GM23338 (cell line): ENCODE results near the gene CD83.

Experiments used
- CREB1 ChIP-seq: fragments of 250-450 bp; sonication (Bioruptor Pico); IDR thresholded peaks from 2 replicates; pipeline ENCODE4 v1.5.0; 2020; ENCODE audit warnings: low read depth, mild to moderate bottlenecking, moderate library complexity
- EZH2 ChIP-seq: fragments of 200-600 bp; sonication (generic); IDR thresholded peaks from one replicate; pipeline ENCODE4 v1.8.0; 2017; ENCODE audit warnings: antibody characterized with exemption, mild to moderate bottlenecking, low read depth; ENCODE audit not compliant: unreplicated experiment
- EZH2phosphoT487 ChIP-seq: fragments of 200-600 bp; sonication (generic); IDR thresholded peaks from one replicate; pipeline ENCODE4 v1.8.1; 2018; ENCODE audit warnings: antibody characterized with exemption; ENCODE audit not compliant: unreplicated experiment
- JUNB ChIP-seq: IDR thresholded peaks from one replicate; pipeline ENCODE4 v1.6.1; 2016; ENCODE audit warnings: antibody characterized with exemption; ENCODE audit not compliant: unreplicated experiment
- NANOG ChIP-seq: IDR thresholded peaks from 2 replicates; pipeline ENCODE4 v1.6.1; 2016; ENCODE audit warnings: antibody characterized with exemption, borderline replicate concordance
- POLR2AphosphoS5 ChIP-seq: IDR thresholded peaks from 2 replicates; pipeline ENCODE4 v1.6.1; 2016; ENCODE audit warnings: antibody characterized with exemption, low read depth
- STAT1 ChIP-seq: IDR thresholded peaks from one replicate; pipeline ENCODE4 v1.6.1; 2016; ENCODE audit warnings: antibody characterized with exemption; ENCODE audit not compliant: unreplicated experiment
- ZNF114 ChIP-seq: fragments of 250-450 bp; sonication (Bioruptor Pico); IDR thresholded peaks from 2 replicates; pipeline ENCODE4 v1.5.0; 2020; ENCODE audit warnings: mild to moderate bottlenecking, moderate library complexity
- ZNF331 ChIP-seq: fragments of 250-450 bp; sonication (Bioruptor Pico); IDR thresholded peaks from 2 replicates; pipeline ENCODE4 v1.5.0; 2020; ENCODE audit warnings: low read depth, mild to moderate bottlenecking, moderate library complexity
- TF ChIP-seq, protein P1 (sequence below), 2 experiments: fragments of 200-600 bp in 1 of 2; sonication (generic) in 1 of 2; conservative IDR thresholded peaks; 2 replicates each; pipeline versions ENCODE4 v1.5.1 to v1.6.1; 2016 to 2017; ENCODE audit warnings: antibody characterized with exemption in 2 of 2, low read depth in 2 of 2, mild to moderate bottlenecking in 2 of 2, moderate library complexity in 1 of 2
- TF ChIP-seq, protein P2 (sequence below): IDR thresholded peaks from one replicate; pipeline ENCODE4 v1.6.1; 2018; ENCODE audit warnings: antibody characterized with exemption; ENCODE audit not compliant: unreplicated experiment
- TF ChIP-seq, protein P3 (sequence below): IDR thresholded peaks from 2 replicates; pipeline ENCODE4 v1.6.1; 2016; ENCODE audit warnings: antibody characterized with exemption
- TF ChIP-seq, protein P4 (sequence below): fragments of 250-450 bp; sonication (Bioruptor Pico); IDR thresholded peaks from 2 replicates; pipeline ENCODE4 v1.5.0; 2020; ENCODE audit warnings: mild to moderate bottlenecking, moderate library complexity

DNA sequence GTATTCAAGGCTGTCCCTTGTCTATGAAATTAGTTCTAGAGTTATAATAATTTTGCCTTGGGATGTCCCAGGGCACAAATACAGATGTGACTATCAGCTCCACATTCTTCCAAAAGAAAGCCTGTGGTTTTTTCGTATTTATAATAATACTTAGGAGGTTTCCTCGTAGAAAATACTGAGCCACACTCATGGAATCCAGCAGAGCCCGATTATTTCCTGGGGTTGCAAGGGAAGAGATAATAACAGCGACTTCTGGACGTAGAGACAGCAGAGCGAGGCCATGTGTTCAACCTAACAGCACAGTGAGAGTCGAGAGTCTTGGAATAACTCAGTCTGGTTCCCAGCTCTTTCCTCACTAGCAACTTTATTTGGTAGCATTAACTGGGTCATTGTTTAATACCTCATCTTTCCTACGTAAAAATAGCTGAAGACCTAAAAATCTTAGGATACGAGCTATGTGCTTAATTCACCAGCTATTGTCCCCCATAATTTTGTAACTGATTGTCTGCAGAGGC is 21.2 kb downstream of the CD83 start:
- TF ChIP-seq, protein P1, sequence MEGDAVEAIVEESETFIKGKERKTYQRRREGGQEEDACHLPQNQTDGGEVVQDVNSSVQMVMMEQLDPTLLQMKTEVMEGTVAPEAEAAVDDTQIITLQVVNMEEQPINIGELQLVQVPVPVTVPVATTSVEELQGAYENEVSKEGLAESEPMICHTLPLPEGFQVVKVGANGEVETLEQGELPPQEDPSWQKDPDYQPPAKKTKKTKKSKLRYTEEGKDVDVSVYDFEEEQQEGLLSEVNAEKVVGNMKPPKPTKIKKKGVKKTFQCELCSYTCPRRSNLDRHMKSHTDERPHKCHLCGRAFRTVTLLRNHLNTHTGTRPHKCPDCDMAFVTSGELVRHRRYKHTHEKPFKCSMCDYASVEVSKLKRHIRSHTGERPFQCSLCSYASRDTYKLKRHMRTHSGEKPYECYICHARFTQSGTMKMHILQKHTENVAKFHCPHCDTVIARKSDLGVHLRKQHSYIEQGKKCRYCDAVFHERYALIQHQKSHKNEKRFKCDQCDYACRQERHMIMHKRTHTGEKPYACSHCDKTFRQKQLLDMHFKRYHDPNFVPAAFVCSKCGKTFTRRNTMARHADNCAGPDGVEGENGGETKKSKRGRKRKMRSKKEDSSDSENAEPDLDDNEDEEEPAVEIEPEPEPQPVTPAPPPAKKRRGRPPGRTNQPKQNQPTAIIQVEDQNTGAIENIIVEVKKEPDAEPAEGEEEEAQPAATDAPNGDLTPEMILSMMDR (conservative IDR thresholded peaks at IDR 0.05; ENCODE audit: low read depth in 2 of 2), result no peak
- TF ChIP-seq EZH2, result no peak
- no peak for TF ChIP-seq POLR2AphosphoS5
- TF ChIP-seq, protein P2, sequence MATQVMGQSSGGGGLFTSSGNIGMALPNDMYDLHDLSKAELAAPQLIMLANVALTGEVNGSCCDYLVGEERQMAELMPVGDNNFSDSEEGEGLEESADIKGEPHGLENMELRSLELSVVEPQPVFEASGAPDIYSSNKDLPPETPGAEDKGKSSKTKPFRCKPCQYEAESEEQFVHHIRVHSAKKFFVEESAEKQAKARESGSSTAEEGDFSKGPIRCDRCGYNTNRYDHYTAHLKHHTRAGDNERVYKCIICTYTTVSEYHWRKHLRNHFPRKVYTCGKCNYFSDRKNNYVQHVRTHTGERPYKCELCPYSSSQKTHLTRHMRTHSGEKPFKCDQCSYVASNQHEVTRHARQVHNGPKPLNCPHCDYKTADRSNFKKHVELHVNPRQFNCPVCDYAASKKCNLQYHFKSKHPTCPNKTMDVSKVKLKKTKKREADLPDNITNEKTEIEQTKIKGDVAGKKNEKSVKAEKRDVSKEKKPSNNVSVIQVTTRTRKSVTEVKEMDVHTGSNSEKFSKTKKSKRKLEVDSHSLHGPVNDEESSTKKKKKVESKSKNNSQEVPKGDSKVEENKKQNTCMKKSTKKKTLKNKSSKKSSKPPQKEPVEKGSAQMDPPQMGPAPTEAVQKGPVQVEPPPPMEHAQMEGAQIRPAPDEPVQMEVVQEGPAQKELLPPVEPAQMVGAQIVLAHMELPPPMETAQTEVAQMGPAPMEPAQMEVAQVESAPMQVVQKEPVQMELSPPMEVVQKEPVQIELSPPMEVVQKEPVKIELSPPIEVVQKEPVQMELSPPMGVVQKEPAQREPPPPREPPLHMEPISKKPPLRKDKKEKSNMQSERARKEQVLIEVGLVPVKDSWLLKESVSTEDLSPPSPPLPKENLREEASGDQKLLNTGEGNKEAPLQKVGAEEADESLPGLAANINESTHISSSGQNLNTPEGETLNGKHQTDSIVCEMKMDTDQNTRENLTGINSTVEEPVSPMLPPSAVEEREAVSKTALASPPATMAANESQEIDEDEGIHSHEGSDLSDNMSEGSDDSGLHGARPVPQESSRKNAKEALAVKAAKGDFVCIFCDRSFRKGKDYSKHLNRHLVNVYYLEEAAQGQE, result no peak
- TF ChIP-seq, protein P3, sequence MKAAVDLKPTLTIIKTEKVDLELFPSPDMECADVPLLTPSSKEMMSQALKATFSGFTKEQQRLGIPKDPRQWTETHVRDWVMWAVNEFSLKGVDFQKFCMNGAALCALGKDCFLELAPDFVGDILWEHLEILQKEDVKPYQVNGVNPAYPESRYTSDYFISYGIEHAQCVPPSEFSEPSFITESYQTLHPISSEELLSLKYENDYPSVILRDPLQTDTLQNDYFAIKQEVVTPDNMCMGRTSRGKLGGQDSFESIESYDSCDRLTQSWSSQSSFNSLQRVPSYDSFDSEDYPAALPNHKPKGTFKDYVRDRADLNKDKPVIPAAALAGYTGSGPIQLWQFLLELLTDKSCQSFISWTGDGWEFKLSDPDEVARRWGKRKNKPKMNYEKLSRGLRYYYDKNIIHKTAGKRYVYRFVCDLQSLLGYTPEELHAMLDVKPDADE, result no peak
- no peak for TF ChIP-seq CREB1
- TF ChIP-seq ZNF331 (CRISPR knock-in tag), result no peak
- no peak for TF ChIP-seq EZH2phosphoT487
- TF ChIP-seq NANOG, result no peak
- TF ChIP-seq STAT1, result no peak
- TF ChIP-seq JUNB, result no peak
- no peak for TF ChIP-seq ZNF114 (CRISPR knock-in tag)
- TF ChIP-seq, protein P4, sequence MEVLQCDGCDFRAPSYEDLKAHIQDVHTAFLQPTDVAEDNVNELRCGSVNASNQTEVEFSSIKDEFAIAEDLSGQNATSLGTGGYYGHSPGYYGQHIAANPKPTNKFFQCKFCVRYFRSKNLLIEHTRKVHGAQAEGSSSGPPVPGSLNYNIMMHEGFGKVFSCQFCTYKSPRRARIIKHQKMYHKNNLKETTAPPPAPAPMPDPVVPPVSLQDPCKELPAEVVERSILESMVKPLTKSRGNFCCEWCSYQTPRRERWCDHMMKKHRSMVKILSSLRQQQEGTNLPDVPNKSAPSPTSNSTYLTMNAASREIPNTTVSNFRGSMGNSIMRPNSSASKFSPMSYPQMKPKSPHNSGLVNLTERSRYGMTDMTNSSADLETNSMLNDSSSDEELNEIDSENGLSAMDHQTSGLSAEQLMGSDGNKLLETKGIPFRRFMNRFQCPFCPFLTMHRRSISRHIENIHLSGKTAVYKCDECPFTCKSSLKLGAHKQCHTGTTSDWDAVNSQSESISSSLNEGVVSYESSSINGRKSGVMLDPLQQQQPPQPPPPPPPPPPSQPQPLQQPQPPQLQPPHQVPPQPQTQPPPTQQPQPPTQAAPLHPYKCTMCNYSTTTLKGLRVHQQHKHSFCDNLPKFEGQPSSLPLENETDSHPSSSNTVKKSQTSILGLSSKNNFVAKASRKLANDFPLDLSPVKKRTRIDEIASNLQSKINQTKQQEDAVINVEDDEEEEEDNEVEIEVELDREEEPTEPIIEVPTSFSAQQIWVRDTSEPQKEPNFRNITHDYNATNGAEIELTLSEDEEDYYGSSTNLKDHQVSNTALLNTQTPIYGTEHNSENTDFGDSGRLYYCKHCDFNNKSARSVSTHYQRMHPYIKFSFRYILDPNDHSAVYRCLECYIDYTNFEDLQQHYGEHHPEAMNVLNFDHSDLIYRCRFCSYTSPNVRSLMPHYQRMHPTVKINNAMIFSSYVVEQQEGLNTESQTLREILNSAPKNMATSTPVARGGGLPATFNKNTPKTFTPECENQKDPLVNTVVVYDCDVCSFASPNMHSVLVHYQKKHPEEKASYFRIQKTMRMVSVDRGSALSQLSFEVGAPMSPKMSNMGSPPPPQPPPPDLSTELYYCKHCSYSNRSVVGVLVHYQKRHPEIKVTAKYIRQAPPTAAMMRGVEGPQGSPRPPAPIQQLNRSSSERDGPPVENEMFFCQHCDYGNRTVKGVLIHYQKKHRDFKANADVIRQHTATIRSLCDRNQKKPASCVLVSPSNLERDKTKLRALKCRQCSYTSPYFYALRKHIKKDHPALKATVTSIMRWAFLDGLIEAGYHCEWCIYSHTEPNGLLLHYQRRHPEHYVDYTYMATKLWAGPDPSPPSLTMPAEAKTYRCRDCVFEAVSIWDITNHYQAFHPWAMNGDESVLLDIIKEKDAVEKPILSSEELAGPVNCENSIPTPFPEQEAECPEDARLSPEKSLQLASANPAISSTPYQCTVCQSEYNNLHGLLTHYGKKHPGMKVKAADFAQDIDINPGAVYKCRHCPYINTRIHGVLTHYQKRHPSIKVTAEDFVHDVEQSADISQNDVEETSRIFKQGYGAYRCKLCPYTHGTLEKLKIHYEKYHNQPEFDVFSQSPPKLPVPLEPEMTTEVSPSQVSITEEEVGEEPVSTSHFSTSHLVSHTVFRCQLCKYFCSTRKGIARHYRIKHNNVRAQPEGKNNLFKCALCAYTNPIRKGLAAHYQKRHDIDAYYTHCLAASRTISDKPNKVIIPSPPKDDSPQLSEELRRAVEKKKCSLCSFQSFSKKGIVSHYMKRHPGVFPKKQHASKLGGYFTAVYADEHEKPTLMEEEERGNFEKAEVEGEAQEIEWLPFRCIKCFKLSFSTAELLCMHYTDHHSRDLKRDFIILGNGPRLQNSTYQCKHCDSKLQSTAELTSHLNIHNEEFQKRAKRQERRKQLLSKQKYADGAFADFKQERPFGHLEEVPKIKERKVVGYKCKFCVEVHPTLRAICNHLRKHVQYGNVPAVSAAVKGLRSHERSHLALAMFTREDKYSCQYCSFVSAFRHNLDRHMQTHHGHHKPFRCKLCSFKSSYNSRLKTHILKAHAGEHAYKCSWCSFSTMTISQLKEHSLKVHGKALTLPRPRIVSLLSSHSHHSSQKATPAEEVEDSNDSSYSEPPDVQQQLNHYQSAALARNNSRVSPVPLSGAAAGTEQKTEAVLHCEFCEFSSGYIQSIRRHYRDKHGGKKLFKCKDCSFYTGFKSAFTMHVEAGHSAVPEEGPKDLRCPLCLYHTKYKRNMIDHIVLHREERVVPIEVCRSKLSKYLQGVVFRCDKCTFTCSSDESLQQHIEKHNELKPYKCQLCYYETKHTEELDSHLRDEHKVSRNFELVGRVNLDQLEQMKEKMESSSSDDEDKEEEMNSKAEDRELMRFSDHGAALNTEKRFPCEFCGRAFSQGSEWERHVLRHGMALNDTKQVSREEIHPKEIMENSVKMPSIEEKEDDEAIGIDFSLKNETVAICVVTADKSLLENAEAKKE (CRISPR knock-in tag), result no peak
